ENCODE results near the gene NTN3. TPM values are rescaled to one million over a fixed set of nuclear protein-coding genes. Genes with fewer than 3 reads are reported as not detected.

NTN3 gene
- total RNA-seq, 4 donors from 2014 or later: 1.3 to 15.5 TPM; not detected in 2

DNA sequence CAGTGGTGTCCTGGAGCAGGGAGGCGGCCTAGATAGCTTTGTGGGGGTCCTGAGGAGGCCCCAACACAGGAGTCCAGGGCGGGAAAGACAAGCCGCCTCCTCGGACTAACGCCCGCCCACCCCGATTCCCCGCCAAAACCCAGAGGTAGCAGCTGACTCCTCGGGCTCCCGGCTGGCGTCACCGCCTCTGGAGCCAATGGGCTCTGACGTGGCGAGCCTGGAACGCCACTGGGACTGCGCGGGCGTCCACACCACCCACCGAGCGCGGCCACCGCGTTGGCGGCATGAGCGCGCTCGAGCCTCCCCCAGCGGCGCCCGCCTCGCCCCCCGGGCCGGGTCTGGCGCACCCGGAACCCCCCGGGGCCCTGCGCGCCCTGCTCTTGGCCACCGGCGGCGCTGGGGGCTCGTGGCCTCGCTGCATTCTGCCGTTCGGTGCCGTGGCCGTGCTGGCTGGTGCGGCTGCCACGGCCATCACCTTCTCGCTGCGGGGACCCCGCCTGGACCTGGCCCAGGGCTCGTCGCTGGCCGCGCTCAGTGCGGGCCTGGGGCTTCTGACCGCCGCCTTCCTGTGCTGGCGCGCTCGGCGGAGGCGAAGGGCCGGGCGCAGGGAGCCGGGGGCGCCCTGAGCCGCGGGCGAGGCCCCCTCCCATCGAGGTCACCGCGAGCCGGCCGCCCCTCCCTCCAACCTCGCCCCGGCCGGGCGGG is 3.4 kb upstream of the NTN3 start:
- Histone ChIP-seq H3K36me3 (no peaks in the 10 kb centered on the region), H3K9me3 (no peaks in the 10 kb centered on the region), H3K4me3 (peak overlapping the region; percentile 16 to 42), H3K27ac (peak overlapping the region; percentile 38 to 44), H3K27me3 (peaks cover 4 to 31% of the 10 kb centered on the region in 2 donors), H3K4me1 (peaks cover 0 to 12% of the 10 kb centered on the region in 2 donors)
- TF ChIP-seq, protein P1, sequence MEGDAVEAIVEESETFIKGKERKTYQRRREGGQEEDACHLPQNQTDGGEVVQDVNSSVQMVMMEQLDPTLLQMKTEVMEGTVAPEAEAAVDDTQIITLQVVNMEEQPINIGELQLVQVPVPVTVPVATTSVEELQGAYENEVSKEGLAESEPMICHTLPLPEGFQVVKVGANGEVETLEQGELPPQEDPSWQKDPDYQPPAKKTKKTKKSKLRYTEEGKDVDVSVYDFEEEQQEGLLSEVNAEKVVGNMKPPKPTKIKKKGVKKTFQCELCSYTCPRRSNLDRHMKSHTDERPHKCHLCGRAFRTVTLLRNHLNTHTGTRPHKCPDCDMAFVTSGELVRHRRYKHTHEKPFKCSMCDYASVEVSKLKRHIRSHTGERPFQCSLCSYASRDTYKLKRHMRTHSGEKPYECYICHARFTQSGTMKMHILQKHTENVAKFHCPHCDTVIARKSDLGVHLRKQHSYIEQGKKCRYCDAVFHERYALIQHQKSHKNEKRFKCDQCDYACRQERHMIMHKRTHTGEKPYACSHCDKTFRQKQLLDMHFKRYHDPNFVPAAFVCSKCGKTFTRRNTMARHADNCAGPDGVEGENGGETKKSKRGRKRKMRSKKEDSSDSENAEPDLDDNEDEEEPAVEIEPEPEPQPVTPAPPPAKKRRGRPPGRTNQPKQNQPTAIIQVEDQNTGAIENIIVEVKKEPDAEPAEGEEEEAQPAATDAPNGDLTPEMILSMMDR (IDR thresholded peaks at IDR 0.05): peak in 1 of 4 experiments; percentile 15
- peak in 1 of 2 donors; percentile 74 for TF ChIP-seq POLR2A (IDR thresholded peaks at IDR 0.05)
- peak; percentile 78 to 80 for DNase-seq
- intact Hi-C loops (cut with DNase I; ENCODE audit: low total_unique reads): no loop called here

DNA sequence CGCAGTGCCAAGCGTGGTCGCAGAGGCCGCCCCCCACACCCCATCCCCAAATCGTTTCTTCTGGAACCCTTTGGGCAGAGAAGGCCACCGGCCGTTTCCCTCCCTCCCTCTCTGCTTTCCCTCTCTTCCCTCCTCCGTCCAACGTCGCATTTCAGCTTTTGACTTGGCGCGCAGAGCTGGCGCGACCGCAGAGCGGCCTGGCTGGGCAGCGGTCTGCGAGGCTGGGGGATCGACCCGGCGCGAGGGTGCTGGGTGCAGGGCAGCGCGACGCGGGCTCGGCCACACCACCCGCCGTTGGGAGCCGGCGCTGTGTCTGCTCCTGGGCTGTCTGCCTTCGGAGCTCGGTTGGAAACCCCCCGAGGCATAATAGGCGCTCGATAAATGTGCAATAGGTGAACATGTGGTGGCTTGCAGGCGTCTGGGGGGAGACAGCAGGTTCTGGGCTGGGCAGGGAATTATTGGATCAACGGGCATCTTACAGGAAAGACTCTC is 2.8 kb upstream of the NTN3 start:
- intact Hi-C loops (cut with DNase I; ENCODE audit: low total_unique reads): no loop called here
- H3K27me3 ChIP-seq: peaks cover 4 to 37% of the 10 kb centered on the region in 2 donors
- H3K4me1 ChIP-seq: peaks cover 0 to 14% of the 10 kb centered on the region in 2 donors
- H3K27ac ChIP-seq: peak overlapping the region; percentile 38 to 44
- H3K4me3 ChIP-seq: peak overlapping the region; percentile 16 to 42
- DNase-seq: no peak
- no peaks in the 10 kb centered on the region for H3K9me3 ChIP-seq
- TF ChIP-seq POLR2A (IDR thresholded peaks at IDR 0.05): no peak
- TF ChIP-seq, protein P1 (IDR thresholded peaks at IDR 0.05): no peak
- H3K36me3 ChIP-seq: no peaks in the 10 kb centered on the region

DNA sequence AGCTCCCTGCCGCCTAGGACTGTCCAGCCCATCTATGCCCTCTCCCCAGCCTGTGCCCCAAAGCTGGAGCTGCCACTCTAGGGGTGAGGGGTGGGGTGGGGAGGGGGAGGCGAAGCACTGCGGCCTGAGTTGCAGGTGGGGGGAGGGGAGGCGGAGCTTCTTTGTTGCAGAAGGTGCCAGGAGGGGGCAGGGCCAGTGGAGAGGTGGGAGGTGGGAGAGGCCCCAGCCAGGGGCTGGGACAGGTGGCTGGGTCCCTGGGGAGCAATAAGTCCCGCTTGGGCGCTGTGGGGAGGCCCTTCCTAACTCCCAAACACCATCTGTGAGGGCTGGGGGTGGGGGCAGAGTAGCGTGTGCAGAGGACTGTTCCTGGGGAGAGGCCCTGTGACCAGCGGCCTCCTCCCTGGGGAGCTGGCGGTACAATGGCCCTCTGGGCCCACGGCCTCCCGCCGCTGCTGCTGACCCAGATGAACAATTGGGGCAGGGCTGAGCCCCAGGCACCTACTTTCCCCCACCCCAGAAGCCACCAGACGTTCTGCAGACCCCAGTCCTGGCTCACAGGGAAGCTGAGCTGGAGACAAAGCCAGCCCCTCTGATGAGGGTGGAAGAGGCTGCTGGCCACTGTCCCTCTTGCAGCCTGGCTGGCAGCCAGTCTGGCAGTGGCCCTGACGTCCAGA is 2.2 kb upstream of the NTN3 start:
- intact Hi-C loops (cut with DNase I; ENCODE audit: low total_unique reads): no loop called here
- TF ChIP-seq, protein P1 (IDR thresholded peaks at IDR 0.05): no peak
- TF ChIP-seq POLR2A (IDR thresholded peaks at IDR 0.05): no peak
- Histone ChIP-seq H3K27ac (peak overlapping the region in 1 of 2 donors; percentile 44), H3K36me3 (no peaks in the 10 kb centered on the region), H3K9me3 (no peaks in the 10 kb centered on the region), H3K4me1 (peaks cover 0 to 20% of the 10 kb centered on the region in 2 donors), H3K4me3 (peak overlapping the region in 1 of 2 donors; percentile 42), H3K27me3 (peaks cover 4 to 39% of the 10 kb centered on the region in 2 donors)
- DNase-seq: no peak

DNA sequence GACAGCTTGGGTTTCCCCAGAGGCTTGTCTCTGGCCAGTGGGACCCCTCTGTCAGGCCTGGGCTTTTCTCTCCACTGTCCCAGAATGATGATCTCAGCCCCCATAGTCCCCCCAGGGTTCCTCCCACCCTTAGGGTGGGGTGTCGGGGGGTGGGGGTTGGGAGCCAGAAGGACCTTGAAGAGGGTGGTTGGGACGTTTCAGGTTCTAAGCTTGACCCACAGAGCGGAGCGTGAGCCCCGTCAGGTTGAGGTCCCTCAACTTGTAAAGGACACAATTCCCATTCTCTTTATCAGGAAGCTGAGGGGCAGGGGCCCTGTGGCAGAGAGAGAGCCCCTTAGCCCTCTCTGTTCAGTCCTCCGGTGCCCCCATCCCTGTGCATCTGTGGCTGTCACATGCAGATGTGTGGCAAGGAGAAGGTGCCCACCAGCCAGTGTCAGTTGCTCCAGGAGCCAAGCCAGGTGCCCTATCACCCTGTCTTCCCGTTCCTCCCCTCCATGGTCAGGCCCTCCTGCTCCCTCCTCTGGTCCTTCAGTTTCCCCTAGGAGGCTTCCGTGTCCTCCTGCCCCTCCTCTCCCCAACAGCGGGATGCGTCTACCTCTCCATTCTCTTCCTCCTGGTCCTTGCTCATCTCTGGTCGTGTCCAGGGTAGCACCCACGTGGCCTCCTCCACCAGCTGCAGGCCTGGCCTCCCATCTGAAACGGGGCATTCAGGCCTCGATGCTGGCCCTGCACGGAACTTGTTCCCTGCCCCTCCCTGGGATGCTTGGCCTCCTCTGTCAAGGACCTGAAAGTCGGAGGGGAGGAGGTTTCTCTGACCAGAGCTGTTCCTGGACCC is 1.5 kb upstream of the NTN3 start:
- no peaks in the 10 kb centered on the region for H3K9me3 ChIP-seq
- TF ChIP-seq, protein P1 (IDR thresholded peaks at IDR 0.05): no peak
- TF ChIP-seq POLR2A (IDR thresholded peaks at IDR 0.05): no peak
- intact Hi-C loops (cut with DNase I; ENCODE audit: low total_unique reads): no loop called here
- no peak for DNase-seq
- no peak overlapping the region for H3K27ac ChIP-seq
- peaks cover 4 to 43% of the 10 kb centered on the region in 2 donors for H3K27me3 ChIP-seq
- no peaks in the 10 kb centered on the region for H3K36me3 ChIP-seq
- no peak overlapping the region for H3K4me3 ChIP-seq
- H3K4me1 ChIP-seq: peaks cover 0 to 26% of the 10 kb centered on the region in 2 donors
